Activated CD8-positive, alpha-beta T cell treated with anti-CD3 and anti-CD28 coated beads, Interleukin-2, amount 10 ng/mL, durations not matched to agents 7 days and 5 days (primary cell): ENCODE results near the gene TAF6. TPM values are rescaled to one million over a fixed set of nuclear protein-coding genes. Genes with fewer than 3 reads are reported as not detected.

ENCODE experiments used
- ATAC-seq: fragments of 150-1000 bp; cut with Tn5 transposase; one replicate; pipeline ENCODE4 v1.10.0; 2021; ENCODE audit warnings: moderate library complexity
- CTCF ChIA-PET: fragments of 350-600 bp; sonication (Branson Sonifier 250); formaldehyde crosslinking; loops from one replicate; lab custom pipeline; 2021; ENCODE audit warnings: antibody characterized with exemption; lab: Charles Lee
- POLR2A ChIA-PET: fragments of 350-600 bp; sonication (Branson Sonifier 250); formaldehyde crosslinking; loops from one replicate; lab custom pipeline; 2021; ENCODE audit warnings: antibody characterized with exemption; lab: Charles Lee
- DNase-seq: peaks from one replicate; pipeline ENCODE4 v3.0.0-alpha.2; 2020
- H3K27ac Mint-ChIP-seq: one replicate; pipeline ENCODE4 v1.8.0; 2021; ENCODE audit warnings: mild to moderate bottlenecking, mixed read lengths
- H3K27me3 Mint-ChIP-seq: one replicate; pipeline ENCODE4 v1.8.0; 2021; ENCODE audit warnings: low read depth, mixed read lengths
- H3K36me3 Mint-ChIP-seq: one replicate; pipeline ENCODE4 v1.8.0; 2021; ENCODE audit warnings: low read depth, mixed read lengths
- H3K4me1 Mint-ChIP-seq: one replicate; pipeline ENCODE4 v1.8.0; 2021; ENCODE audit warnings: low read depth, mixed read lengths
- H3K4me3 Mint-ChIP-seq: one replicate; pipeline ENCODE4 v1.8.0; 2021; ENCODE audit warnings: mild to moderate bottlenecking, mixed read lengths
- H3K9me3 Mint-ChIP-seq: one replicate; pipeline ENCODE4 v1.8.0; 2022; ENCODE audit warnings: mixed read lengths; ENCODE audit not compliant: insufficient read depth
- total RNA-seq, 2 experiments: library from RNA; stranded (reverse); gene quantifications; one replicate each; pipeline ENCODE4 v1.2.3, GENCODE V29; 2021

Gene TAF6
- total RNA-seq, 2 experiments from 2014 or later: 74.6 to 81.0 TPM

GRCh38 chr7:100157334-100158228, 38.4 kb upstream of the TAF6 start:
- H3K27ac Mint-ChIP-seq: peak overlapping the region; percentile 79
- DNase-seq (peak; percentile 35), ATAC-seq (peak; percentile 10)
- peak overlapping the region; percentile 79 for H3K4me3 Mint-ChIP-seq
- POLR2A ChIA-PET: interaction anchor here (0.8 to 1.8 kb wide), 3 partner anchors 9 to 271 kb away, joined by 3 to 10 read pairs (median 4); partner anchors contain the start of genes LAMTOR4 and ZCWPW1
- peaks cover 43% of the 10 kb centered on the region for H3K36me3 Mint-ChIP-seq
- no peaks in the 10 kb centered on the region for H3K9me3 Mint-ChIP-seq
- H3K4me1 Mint-ChIP-seq: peaks cover 61% of the 10 kb centered on the region
- CTCF ChIA-PET: interaction anchor here (0.7 to 4.6 kb wide), 9 partner anchors 9 to 187 kb away, joined by 3 to 27 read pairs (median 5); partner anchors contain the start of genes GAL3ST4, GPC2, LAMTOR4 and STAG3
- H3K27me3 Mint-ChIP-seq: no peaks in the 10 kb centered on the region

GRCh38 chr7:100157069-100157333, 37.8 kb upstream of the TAF6 start:
- H3K4me3 Mint-ChIP-seq: peak overlapping the region; percentile 79
- peaks cover 63% of the 10 kb centered on the region for H3K4me1 Mint-ChIP-seq
- no peaks in the 10 kb centered on the region for H3K9me3 Mint-ChIP-seq
- ATAC-seq (no peak), DNase-seq (no peak)
- ChIA-PET CTCF (interaction anchor here (0.7 to 4.6 kb wide), 10 partner anchors 8 to 188 kb away, joined by 3 to 27 read pairs (median 5); partner anchors contain the start of genes GAL3ST4, GPC2, LAMTOR4 and STAG3), POLR2A (interaction anchor here (0.5 to 1.8 kb wide), 4 partner anchors 8 to 272 kb away, joined by 3 to 10 read pairs (median 4); partner anchors contain the start of genes LAMTOR4 and ZCWPW1)
- peaks cover 49% of the 10 kb centered on the region for H3K36me3 Mint-ChIP-seq
- no peaks in the 10 kb centered on the region for H3K27me3 Mint-ChIP-seq
- peak overlapping the region; percentile 81 for H3K27ac Mint-ChIP-seq

- Mint-ChIP-seq H3K36me3 (peaks cover 54% of the 10 kb centered on the region), H3K27me3 (no peaks in the 10 kb centered on the region), H3K9me3 (no peaks in the 10 kb centered on the region), H3K27ac (peak overlapping the region; percentile 81), H3K4me1 (peaks cover 63% of the 10 kb centered on the region), H3K4me3 (peak overlapping the region; percentile 79)
- DNase-seq (no peak), ATAC-seq (peak; percentile 7)
- CTCF ChIA-PET: interaction anchor here (0.7 to 4.6 kb wide), 10 partner anchors 8 to 62 kb away, joined by 3 to 27 read pairs (median 5); partner anchors contain the start of genes GAL3ST4, GPC2, LAMTOR4 and STAG3
- POLR2A ChIA-PET: interaction anchor here (0.5 to 1.8 kb wide), 5 partner anchors 8 to 272 kb away, joined by 3 to 10 read pairs (median 4); partner anchors contain the start of genes LAMTOR4 and ZCWPW1
Observed at GRCh38 chr7:100156331-100157068, 37.3 kb upstream of the TAF6 start.

GRCh38 chr7:100155553-100156317, 36.6 kb upstream of the TAF6 start:
- DNase-seq (no peak), ATAC-seq (no peak)
- ChIA-PET CTCF (interaction anchor here (1.0 to 4.6 kb wide), 7 partner anchors 7 to 63 kb away, joined by 3 to 27 read pairs (median 9); partner anchors contain the start of genes GAL3ST4 and LAMTOR4), POLR2A (interaction anchor here (0.6 to 1.7 kb wide), 5 partner anchors 12 to 179 kb away, joined by 3 to 4 read pairs (median 3); partner anchors contain the start of genes GPC2 and STAG3)
- Mint-ChIP-seq H3K36me3 (peaks cover 56% of the 10 kb centered on the region), H3K4me3 (no peak overlapping the region), H3K9me3 (no peaks in the 10 kb centered on the region), H3K27ac (peak overlapping the region; percentile 81), H3K4me1 (peaks cover 63% of the 10 kb centered on the region), H3K27me3 (no peaks in the 10 kb centered on the region)

- Mint-ChIP-seq H3K4me1 (peaks cover 71% of the 10 kb centered on the region), H3K36me3 (peaks cover 64% of the 10 kb centered on the region), H3K27ac (peak overlapping the region; percentile 34), H3K27me3 (no peaks in the 10 kb centered on the region), H3K9me3 (no peaks in the 10 kb centered on the region), H3K4me3 (no peak overlapping the region)
- POLR2A ChIA-PET: interaction anchor here (0.8 to 1.7 kb wide), 5 partner anchors 13 to 180 kb away, joined by 3 to 4 read pairs (median 3); partner anchors contain the start of genes AP4M1, GPC2, MCM7 and STAG3
- ATAC-seq: no peak
- CTCF ChIA-PET: interaction anchor here (1.0 to 4.6 kb wide), 3 partner anchors 9 to 35 kb away, joined by 3 to 27 read pairs (median 5); partner anchors contain the start of gene GAL3ST4
- no peak for DNase-seq
Observed at GRCh38 chr7:100154651-100155491, 35.7 kb upstream of the TAF6 start.

- POLR2A ChIA-PET: interaction anchor here (1.0 to 1.6 kb wide), 2 partner anchors 12 to 52 kb away, joined by 3 to 8 read pairs; partner anchors contain the start of genes AP4M1 and MCM7
- DNase-seq (no peak), ATAC-seq (no peak)
- Mint-ChIP-seq H3K27ac (peak overlapping the region; percentile 39), H3K4me1 (peaks cover 65% of the 10 kb centered on the region), H3K27me3 (no peaks in the 10 kb centered on the region), H3K36me3 (peaks cover 66% of the 10 kb centered on the region), H3K4me3 (no peak overlapping the region), H3K9me3 (no peaks in the 10 kb centered on the region)
- CTCF ChIA-PET: interaction anchor here (1.5 to 2.1 kb wide), 2 partner anchors 21 to 36 kb away, joined by 4 to 5 read pairs; no protein-coding TSS in a partner anchor
Observed at GRCh38 chr7:100153708-100154535, 34.8 kb upstream of the TAF6 start.

GRCh38 chr7:100152937-100153666, 33.9 kb upstream of the TAF6 start:
- Mint-ChIP-seq H3K4me3 (no peak overlapping the region), H3K27me3 (no peaks in the 10 kb centered on the region), H3K36me3 (peaks cover 69% of the 10 kb centered on the region), H3K4me1 (peaks cover 69% of the 10 kb centered on the region), H3K9me3 (no peaks in the 10 kb centered on the region), H3K27ac (peak overlapping the region; percentile 39)
- CTCF ChIA-PET: interaction anchor here (1.5 to 2.1 kb wide), 2 partner anchors 20 to 37 kb away, joined by 4 to 5 read pairs; no protein-coding TSS in a partner anchor
- no peak for DNase-seq
- POLR2A ChIA-PET: interaction anchor here (1.0 to 1.6 kb wide), 2 partner anchors 12 to 52 kb away, joined by 3 to 8 read pairs; partner anchors contain the start of genes AP4M1 and MCM7
- no peak for ATAC-seq

GRCh38 chr7:100152404-100152803, 33.2 kb upstream of the TAF6 start:
- no peak for DNase-seq
- CTCF ChIA-PET: interaction anchor here (1.5 kb wide), 1 partner anchor 20 kb away, joined by 4 read pairs; no protein-coding TSS in a partner anchor
- Mint-ChIP-seq H3K4me3 (peak overlapping the region; percentile 20), H3K4me1 (peaks cover 69% of the 10 kb centered on the region), H3K9me3 (no peaks in the 10 kb centered on the region), H3K27me3 (no peaks in the 10 kb centered on the region), H3K36me3 (peaks cover 65% of the 10 kb centered on the region), H3K27ac (peak overlapping the region; percentile 66)
- POLR2A ChIA-PET: interaction anchor here (1.0 kb wide), 1 partner anchor 13 kb away, joined by 8 read pairs; no protein-coding TSS in a partner anchor
- no peak for ATAC-seq
